Left renal cortex interstitium (tissue), 4 donors: ENCODE results near the gene GRIP2. TPM values are rescaled to one million over a fixed set of nuclear protein-coding genes. Genes with fewer than 3 reads are reported as not detected.
"Not testable (repeated sequence)": the region's sequence is repeated elsewhere in the genome, so short reads cannot be mapped to it uniquely, and the experiment has no call there.

Source experiments
- DNase-seq, 4 donors: peaks; one replicate each; pipeline ENCODE4 v3.0.0-alpha.2; 2013; ENCODE audit warnings: low read depth in 4 of 4, low spot score in 2 of 4, missing footprints in 1 of 4
- polyA plus RNA-seq, 4 donors: library from polyadenylated mRNA; unstranded; fragments of 120-200 nt; gene quantifications; one replicate each; pipeline ENCODE4 v1.2.1, GENCODE V29; 2013; ENCODE audit not compliant: insufficient read length in 4 of 4

Gene GRIP2
- polyA plus RNA-seq, 4 donors = 0.81 to 1.8 (median 1.2) TPM

DNA sequence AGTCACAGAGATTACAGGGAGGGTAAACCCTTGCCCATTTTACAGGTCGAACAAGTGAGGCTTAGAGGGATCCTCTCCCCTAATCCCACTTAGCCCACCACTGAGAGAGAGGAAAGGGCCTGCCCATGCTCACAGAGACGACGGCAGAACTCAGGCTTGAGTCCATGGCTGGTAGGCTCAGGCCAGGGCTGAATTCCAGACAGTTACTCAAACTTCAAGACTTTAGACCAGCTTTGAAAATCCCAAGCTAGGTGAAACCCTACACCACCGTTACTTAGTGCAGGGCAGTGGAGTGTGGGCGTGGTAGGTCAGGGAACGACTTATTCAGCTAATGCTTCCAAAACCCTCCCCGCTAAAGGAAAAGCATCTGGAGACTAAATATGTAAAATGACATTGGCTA is 16.4 kb downstream of the GRIP2 start:
- no peak for DNase-seq

DNA sequence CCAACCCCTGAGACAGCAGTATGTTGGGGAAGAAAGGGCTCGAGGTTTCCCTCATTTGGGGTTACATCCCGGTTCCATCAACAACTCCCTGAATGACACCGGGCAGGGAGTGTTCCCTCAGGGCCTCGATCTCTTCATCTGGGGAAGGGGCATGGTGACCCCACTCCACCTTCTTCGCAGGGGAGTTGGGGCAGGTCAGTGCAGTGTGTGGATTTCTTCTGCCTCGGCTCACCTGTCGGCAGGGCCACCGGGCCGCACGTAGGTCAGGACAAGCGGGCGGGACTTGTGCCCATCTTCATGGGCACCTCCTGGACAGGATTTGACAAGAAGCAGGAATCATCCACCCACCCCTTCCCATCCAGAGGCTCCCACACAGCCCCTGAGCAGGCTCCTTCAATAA is 17.4 kb downstream of the GRIP2 start:
- DNase-seq = no peak

DNA sequence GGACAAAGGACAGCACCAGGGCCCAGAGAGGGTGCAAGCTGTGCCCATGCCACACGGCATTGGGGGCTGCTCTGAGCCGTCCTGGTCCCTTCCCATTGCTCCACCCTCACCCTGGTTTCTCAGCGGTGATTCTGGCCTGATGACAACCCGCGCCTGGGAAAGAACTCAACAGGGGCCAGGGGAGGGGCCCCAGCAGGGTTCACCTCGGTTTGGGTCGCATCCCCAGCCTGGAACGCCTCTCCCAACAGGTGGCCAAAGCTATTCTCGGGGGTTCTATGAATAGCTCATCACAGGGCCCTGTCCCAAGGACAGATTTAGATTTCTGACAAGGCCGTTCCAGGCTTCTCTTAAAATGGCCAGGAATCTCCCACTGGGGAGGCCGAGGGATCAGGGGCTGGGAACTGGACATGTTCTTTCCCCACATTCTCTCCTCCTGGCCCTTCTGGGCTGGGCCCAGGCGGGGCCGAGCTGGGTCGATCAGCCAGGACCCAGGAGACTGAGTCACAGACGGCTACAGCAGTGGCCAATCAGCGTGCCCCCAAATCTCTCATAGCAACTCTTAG is 17.9 kb downstream of the GRIP2 start:
- no peak for DNase-seq

DNA sequence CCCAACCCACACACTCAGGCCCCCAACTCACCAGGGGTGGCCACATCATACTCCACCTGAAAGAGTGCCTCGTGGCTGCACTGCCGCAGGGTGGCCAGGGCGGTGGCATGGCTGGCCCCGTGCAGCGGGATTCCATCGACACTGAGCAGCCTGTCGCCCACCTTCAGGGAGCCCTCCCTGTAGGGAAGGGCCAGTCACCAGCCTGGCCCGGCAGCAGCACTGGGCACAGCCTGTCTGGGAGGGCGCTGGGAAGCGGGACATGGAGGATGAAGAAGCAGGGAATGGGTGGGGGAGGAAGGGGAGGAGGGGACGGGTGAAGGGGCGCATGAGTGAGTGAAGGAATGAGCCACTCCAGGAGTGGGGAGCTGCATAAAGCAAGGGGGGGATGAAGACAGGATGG is 18.5 kb downstream of the GRIP2 start:
- DNase-seq = no peak

GRCh38 chr3:14520967-14521366 is 19.2 kb downstream of the GRIP2 start:
- no peak for DNase-seq

GRCh38 chr3:14520149-14520548 is 20.0 kb downstream of the GRIP2 start:
- DNase-seq = no peak

DNA sequence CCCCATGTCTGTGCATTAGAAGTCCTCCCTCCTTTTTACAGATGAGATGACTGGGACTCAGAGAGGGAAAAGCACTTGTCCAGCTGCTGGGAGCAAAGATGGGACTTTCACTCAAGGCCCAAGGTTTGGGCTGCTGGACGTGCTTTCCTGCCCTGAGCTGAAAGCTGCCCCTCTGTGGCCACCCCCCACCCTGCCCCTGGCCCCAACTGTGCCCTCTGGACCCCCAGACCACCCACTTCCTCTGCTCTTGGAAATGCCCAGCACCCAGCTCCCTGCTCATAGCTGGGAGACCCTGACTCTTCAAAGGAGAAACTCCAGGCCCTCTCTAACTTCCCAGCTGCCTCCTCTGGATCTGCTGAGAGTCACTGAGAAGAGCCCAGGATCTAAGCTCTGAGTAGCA is 20.7 kb downstream of the GRIP2 start:
- no peak for DNase-seq

- no peak for DNase-seq
Measured at GRCh38 chr3:14518893-14519292, 21.2 kb downstream of the GRIP2 start.

DNA sequence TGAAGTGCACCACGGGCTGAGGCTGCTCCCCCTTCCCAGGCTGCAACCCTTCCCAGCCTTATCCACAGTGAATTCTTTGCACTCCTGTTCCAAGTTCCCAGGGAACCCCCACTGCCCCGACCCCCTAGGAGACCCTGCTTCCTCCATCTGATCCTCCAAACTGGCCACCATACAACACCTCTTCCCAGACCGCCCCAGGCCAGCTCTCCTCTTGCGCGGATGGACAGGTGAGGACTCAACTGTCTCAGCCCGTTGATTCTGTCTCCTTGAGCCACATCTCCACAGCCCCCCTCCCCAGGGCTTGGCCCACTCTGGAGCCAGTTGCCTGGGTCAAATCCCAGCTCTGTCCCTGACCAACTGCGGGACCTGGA is 21.7 kb downstream of the GRIP2 start:
- no peak for DNase-seq

DNA sequence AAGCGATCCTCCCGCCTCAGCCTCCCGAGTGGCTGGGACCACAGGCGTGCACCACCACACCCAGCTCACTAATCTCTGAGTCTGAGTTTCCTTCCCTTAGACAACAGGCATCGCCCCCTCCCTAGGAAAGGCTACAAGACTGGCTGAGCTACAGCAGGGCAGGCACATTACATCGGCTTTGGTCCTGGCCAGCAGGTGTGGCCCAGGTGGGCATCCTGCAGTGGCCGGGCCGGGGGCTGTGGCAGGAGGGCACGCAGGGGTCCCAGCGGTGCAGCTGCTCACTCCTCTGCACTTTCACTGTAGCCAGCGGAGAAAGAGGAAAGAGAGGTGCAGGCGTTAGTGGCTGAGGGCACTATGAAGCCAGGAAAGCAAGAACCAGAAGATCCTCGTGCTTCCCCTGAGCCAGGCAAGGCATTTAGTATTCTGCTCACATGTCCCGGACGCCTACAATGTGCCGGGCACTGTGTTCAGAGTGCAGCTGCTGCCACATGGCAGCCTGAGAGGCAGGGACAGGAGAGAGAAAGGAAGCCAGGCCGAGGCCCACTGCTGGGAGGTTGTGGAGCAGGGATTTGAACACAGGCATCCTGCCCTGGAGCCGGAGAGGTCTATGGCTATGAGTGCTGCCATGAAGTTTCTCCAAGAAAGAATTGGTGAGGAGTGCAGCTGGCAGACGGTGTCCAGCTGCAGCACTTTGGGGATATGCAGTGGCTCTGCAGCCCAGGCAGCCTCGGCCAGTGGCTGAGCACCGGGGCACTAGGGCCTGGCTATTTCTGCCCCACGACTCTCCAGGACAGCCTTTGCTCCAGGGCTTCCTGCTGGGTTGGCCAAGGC is 22.3 kb downstream of the GRIP2 start:
- no peak for DNase-seq

DNA sequence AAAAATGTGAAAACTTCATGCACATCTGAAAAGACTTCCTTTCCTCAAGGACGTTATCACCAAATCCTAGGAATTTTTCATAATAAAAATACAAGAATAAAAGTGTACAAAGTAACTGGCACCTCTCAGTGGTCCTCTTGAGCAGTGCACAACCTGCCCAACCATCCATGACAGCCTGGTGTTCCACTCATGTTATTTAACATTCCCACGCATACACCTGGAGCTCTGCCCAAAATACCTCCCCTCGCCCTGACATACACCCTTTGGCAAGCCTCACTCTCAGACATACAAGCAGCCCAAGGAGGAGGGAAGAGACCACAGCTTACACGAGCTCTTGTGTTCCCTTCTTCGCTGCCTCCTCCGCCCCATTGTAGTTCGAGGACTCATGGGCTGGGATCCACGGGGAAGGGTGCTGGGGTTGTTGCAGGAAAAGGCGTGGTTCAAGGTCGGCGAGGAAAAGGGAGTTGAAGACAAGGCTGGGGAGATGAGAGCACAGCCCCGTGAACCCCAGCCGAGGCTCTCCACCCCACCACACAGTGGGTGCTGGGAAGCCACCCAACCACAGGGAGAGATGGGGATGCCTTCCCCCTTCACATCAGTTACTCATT is 23.3 kb downstream of the GRIP2 start:
- no peak for DNase-seq

- not testable (repeated sequence) for DNase-seq
Measured at GRCh38 chr3:14515526-14515925, 24.6 kb downstream of the GRIP2 start.

- no peak for DNase-seq
Measured at GRCh38 chr3:14514323-14514720, 25.8 kb downstream of the GRIP2 start.

DNA sequence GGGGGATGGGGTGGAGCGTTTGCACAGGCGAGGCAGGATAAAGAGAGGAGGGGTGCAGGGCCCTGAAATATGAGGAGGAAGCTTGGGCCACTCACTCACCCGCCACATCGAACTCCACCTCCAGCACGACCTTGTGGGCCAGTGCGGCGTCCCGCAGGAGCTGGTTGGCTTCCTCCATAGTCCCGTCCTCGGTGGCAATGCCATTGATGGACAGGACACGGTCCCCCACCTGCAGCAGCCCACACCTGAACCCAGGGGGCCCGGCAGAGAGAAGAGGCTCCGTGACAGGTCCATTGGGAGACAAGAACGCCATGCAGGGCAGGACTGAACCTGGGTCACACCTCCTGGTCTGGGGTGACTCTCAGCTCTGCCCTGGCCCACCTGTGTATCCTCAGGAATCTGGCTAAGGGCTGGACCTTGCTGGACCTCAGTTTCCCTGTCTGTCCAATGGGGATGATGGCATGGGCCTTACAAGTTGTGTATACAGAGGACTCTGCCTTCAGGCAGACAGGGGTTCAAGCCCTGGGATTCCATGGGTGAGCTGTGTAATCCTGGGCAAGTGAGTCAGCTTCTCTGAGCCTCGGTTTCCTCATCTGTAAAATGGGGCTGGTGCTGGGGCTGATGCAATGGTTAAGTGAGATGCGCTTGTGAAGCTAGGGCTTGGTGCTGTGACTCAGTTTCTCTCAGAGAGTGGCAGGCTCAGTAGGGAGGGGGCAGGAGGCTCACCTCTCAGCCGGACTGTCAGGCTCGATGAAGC is 26.4 kb downstream of the GRIP2 start:
- DNase-seq = no peak

DNA sequence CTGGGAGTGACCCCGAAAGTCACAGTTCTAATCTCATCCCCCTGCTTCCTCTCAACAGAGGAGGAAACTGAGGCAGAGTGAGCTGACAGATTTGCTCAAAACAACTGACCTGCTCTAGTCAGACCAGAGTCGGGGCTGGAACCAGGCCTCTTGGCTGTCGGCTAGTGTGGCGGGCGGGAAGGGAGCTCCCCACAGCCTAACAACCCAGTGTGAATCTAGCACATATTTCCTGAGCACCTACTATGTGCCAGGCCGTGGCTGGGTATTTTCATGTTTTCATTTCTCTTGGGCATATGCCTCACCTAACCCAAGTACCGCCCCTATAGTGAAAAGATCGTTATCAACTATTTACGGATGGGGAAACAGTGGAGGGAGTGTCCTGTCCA is 27.2 kb downstream of the GRIP2 start:
- no peak for DNase-seq

DNA sequence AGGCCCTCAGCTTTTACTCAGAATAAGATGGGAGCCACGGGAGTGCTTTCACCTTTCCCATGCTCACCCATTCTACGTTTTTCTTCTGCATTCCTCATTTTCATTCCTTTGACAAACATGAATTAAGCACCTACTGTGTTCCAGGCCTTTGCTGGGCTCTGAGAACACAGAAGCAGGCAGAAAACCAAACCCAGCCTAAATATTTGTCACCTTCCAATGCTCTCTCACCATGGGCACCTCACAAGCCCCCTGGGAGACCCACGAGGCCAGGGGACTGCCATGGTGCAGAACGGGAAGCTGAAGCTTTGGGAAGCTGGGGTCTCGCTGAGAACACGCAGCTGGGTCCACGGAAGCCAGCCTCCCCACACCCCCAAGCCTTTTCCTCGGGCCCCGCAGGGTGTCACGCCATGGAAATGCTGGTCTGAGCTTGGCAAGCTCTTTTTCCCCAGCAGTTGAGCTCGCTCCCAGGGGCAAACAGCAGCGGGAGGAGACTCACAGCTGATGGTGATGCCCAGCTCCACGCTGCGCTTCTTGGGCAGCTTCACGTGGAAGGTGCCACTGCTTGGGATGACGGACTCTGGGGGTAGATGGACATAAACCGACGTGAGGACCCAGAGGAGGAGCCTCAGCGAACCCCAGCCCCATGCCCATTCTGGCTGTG is 27.7 kb downstream of the GRIP2 start:
- DNase-seq = no peak

DNA sequence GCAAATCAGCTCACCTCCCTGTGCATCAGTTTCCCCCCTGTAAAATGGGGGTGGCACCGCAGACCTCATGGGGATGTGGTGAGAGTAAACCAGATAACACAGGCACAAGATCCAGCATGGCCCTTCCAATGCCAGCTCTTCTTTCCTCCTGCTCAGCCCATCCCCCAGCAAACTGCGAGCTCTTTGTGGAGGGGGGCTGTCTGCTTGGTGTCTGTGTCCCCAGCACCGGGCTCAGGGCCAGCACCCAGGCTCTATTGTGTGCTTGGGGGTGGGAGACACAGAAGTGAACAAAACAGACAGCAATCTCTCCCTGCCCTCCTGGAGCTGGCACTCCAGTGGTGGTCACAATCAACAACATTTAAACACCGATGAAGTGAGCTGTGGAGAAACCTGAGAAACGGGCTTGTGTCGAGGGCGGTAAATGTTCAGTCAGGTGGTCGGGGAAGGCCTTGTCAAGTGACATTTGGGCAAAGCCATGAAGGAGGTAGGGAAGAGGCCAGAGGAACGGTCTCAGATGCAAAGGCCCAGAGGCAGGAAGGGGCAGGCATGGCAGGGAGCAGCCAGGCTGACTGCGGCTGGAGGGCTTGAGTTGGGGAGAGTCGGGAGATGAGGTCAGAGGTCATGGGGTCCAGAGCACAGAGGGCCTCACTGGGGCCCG is 28.4 kb downstream of the GRIP2 start:
- DNase-seq = no peak

GRCh38 chr3:14510838-14511622 is 29.1 kb downstream of the GRIP2 start:
- no peak for DNase-seq

GRCh38 chr3:14509796-14510100 is 30.4 kb downstream of the GRIP2 start:
- no peak for DNase-seq
